ENCODE measurements around the gene KCTD10. TPM values are rescaled to one million over a fixed set of nuclear protein-coding genes. Genes with fewer than 3 reads are reported as not detected.
A peak's percentile ranks its signal among the peaks of the same experiment; 100 is the strongest.

Gene KCTD10
- total and polyA plus RNA-seq, 9 of the 15 experiments (the other 6 are each of a cell fraction or from before 2014, with no cell fraction given), result 1.9 to 37.5 (median 15.7) TPM

- TF ChIP-seq ZNF407 (IDR thresholded peaks at IDR 0.05; ENCODE audit: low read depth) (no peak), MAFF (IDR thresholded peaks at IDR 0.05; ENCODE audit: low read length) (no peak), DDX20 (tag; IDR thresholded peaks at IDR 0.05; ENCODE audit: low read depth) (no peak), ZBED1 (IDR thresholded peaks at IDR 0.05) (no peak), HMBOX1 (IDR thresholded peaks at IDR 0.05) (no peak), ZNF707 (CRISPR knock-in tag; conservative IDR thresholded peaks at IDR 0.05) (0 out of 2 replicates have a peak, but pooled peaks have one; percentile 37), SMAD1 (IDR thresholded peaks at IDR 0.05; ENCODE audit: low read depth, low read length, partially characterized antibody) (no peak), HCFC1 (IDR thresholded peaks at IDR 0.05; ENCODE audit: low read depth, low read length) (peak; percentile 81), OTX1 (CRISPR knock-in tag; IDR thresholded peaks at IDR 0.05) (peak; percentile 76; the same call in 1 of the 2 replicates), GTF2A2 (tag; IDR thresholded peaks at IDR 0.05) (peak; percentile 92), FOXJ2 (tag; IDR thresholded peaks at IDR 0.05) (no peak), BRD4 (IDR thresholded peaks at IDR 0.05) (peak; percentile 84), SLC30A9 (CRISPR knock-in tag; IDR thresholded peaks at IDR 0.05) (no peak), HDAC1 (IDR thresholded peaks at IDR 0.05) (peak in 1 of 2 experiments; percentile 68; a peak in 1 of 4 replicates), MIER1 (IDR thresholded peaks at IDR 0.05; ENCODE audit: low read depth) (peak; percentile 61; the same call in 1 of the 2 replicates), ZNF224 (CRISPR knock-in tag; IDR thresholded peaks at IDR 0.05) (no peak), ARID3B (CRISPR knock-in tag; IDR thresholded peaks at IDR 0.05; ENCODE audit: borderline replicate concordance) (no peak), RNF2 (IDR thresholded peaks at IDR 0.05) (peak; percentile 34; the same call in 1 of the 2 replicates), NFRKB (IDR thresholded peaks at IDR 0.05; ENCODE audit: low read depth) (peak; percentile 99)
Observed at GRCh38 chr12:109477185-109477962, at the start of gene KCTD10, which contains the start of gene UBE3B (continued).
